HG03457 (cell line): ENCODE results near the gene LRRC74A.
A peak's percentile ranks its signal among the peaks of the same experiment; 100 is the strongest.

ENCODE experiments used
- ATAC-seq: cut with Tn5 transposase; IDR thresholded peaks from one replicate; pipeline ENCODE4 v1.9.1; 2021; ENCODE audit warnings: moderate number of reproducible peaks; ENCODE audit not compliant: unreplicated experiment

LRRC74A gene

DNA sequence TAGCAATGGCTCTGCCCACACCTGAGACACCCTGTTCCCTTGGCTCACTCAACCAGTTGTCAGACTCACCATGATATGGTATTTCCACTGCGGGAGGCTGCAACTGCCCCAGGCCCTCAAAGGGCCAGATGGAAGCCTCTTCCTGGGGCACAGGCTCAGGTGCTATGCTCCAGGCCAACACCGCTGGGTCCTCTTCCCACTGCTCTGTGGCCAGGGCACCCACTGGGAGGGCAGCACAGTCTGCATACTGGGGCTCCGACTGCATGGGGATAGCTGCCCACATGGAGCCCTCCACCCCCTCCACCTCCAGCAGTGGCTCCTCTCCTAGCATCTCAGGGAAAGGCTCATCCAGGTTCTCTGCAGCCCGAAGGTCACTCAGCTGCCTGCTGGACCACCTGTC lies 17.2 kb upstream of the LRRC74A start:
- ATAC-seq = no peak

DNA sequence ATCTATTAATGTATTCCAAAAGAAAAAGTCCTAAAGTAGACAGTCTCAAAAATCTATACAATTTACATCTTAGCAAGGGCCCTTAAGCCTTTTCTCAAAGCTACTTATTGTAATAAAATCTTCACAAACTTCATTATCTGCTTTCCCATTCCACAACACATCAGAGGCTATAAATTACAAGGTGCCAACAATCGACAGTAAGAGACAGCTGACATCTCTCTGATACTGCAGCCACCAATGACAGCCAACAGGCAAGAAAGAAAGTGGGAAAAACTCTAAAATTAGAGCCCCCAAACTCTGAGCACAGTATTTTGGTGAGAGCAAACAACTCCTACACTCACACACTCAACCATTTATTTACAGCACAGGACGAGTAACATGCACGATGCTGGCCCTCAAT lies 15.7 kb upstream of the LRRC74A start:
- no peak for ATAC-seq

DNA sequence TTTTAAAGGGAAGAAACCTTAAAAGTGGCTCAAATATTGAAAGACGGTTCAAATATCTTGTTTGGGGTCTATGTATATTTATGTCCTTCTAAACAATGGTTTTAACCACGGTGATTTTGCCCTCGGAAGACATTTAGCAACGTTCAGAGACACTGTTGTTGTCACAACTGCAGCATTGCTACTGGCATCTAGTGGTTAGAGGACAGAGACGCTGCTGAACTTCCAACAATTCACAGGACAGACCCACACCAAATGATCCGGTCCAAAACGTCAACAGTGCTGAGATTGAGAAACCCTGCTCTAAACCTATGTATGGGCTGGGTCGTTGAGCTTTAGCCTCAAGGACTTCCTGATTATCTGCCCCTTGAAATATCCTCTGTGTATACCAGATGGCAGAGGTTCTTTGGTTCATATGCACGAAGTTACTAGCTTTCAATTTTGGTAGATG lies 15.2 kb upstream of the LRRC74A start:
- ATAC-seq = no peak

GRCh38 chr14:76811561-76811960 lies 14.6 kb upstream of the LRRC74A start:
- ATAC-seq = no peak

GRCh38 chr14:76812093-76812421 lies 14.2 kb upstream of the LRRC74A start:
- ATAC-seq = no peak

- ATAC-seq = peak; percentile 60
Measured at GRCh38 chr14:76812422-76813383, 13.5 kb upstream of the LRRC74A start, which contains the start of gene ANGEL1. Gene ANGEL1, minus strand, starts transcription at chr14:76812882. Its CDS starts 55 bp downstream, at chr14:76812827.

DNA sequence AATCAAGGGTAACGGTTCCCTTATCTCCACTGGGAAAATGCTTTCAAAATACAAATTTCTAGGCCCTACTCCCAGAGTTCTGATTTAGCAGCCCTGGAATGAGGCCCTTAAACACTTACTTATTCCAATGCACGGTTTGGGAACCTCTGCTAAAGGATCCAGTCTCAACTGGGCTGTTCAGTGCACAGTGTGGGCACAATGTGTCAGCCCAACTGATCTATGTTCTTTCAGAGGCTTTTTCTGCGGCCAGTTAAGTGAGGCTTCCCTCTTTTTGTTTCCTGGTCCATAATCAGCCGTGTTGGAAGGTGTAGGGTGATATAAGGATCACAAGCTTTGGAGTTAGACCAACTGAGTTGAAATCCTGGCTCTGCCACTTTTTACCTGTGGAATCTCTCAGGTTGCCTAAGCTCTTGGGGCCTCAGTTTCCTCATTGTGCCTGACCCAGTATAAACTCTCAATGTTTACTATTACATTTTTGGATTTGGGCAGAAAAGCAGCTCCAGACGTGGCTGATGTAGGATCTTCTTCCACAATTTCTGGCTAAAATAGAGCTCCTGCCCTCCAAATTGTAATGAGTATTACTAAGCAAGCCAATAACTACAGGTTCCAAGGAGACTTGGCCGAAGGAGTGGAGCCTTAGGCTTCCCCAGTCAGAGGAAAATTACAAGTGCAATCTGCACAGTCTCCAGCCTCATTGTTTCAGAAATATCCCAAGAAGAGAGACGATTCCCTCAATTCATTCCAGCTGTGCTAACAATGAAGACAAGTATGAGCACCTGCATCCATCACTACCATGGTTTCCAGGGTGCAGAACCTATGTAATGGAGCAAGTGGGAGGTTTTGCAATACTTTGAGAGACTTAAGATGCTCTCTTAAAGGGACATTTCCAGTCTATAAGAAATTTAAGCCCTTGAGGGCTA lies 11.2 kb upstream of the LRRC74A start:
- no peak for ATAC-seq

GRCh38 chr14:76820700-76821099 lies 5.5 kb upstream of the LRRC74A start:
- ATAC-seq = no peak

DNA sequence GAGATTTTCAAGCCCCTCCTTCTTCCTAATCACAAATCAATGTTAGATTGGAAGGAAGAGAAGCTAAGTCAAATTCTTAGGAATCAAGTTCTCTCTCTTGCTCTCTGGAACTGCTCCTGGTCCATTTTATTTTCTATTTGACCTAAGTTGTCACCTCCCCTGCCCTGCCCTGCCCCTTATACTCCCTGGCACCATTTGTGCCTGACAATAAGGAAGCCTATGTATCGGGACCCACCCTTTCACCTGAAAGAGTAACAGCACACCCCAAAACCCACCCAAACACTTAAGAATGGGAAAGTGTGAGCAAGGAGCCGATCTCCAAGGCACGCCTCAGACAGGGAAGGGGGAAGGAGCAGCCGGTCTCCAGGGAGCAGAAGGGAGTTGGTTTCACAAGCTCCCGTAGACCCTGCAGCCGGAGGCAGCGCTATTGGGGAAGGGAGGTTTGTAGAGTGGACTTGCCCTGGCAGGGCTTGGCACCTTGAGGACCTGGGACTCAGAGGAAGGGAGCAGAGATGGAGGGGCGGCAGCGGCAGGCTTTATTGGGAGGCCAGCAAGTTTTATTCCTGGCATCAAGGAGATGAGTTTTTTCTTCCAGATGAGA lies 1.6 kb downstream of the LRRC74A start:
- no peak for ATAC-seq

GRCh38 chr14:76828339-76829012 lies 2.3 kb downstream of the LRRC74A start:
- no peak for ATAC-seq

DNA sequence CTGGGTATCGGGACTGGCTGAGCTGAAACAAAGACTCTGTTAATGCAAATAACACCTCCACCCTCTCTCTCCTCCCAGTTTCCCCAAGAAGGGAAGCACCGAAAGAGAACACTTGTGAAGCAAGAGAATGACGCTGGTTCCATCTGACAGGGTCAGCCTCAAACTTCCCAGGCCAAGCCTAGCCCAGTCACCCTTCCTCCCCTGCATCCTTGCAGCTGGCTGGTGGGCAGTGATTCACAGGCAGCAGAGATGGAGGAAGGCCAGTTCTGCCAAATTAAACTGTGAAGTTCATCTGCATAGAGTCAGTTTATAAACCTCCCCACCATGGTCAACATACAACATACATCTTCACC lies 2.8 kb downstream of the LRRC74A start:
- no peak for ATAC-seq

GRCh38 chr14:76829650-76830421 lies 3.6 kb downstream of the LRRC74A start:
- ATAC-seq = no peak

GRCh38 chr14:76830556-76830955 lies 4.3 kb downstream of the LRRC74A start:
- no peak for ATAC-seq

DNA sequence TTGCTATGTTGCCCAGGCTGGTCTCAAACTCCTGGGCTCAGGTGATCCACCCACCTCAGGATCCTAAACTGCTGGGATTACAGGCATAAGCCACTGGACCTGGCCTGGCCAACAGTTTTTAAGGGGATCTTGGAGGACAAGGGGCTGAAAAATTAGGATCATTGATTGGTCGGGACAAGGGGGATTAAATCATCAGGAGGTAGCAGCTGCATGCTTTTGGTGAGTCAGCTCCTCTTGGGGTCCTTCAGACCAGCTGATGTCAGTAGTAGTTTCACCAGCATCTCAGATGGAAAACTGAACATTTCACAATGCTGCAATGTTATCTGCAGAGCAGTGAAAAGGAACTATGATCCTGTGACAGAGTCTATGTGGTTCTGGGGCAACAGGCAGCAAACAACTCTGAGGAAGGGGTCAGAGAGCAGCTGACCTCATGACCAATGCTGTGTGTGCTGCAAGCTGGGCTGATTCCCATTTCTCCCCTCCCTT lies 6.3 kb downstream of the LRRC74A start:
- ATAC-seq = no peak

- no peak for ATAC-seq
Measured at GRCh38 chr14:76833011-76833410, 6.8 kb downstream of the LRRC74A start.

DNA sequence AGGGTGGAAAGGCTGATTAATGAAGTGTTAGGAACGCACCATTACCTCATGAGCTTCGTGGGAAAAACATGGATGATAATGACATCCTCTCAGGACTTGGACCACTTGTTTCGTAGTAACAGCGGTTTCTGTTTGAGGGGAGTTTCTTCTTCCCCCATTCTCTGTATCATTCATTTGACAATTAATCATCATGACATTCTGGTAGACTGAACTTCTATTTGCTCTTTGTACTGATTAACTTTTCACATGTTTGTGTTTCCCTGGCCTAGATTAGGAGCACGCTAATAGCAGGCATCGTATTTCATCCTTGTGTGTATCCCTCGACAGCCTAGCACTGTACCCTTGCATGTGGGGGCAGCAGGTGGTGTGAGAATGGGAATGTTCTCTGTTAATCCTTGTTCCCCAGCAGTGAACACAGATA lies 8.0 kb downstream of the LRRC74A start:
- ATAC-seq = no peak

GRCh38 chr14:76836029-76836630 lies 9.9 kb downstream of the LRRC74A start:
- ATAC-seq = no peak

- ATAC-seq = no peak
Measured at GRCh38 chr14:76837524-76837923, 11.3 kb downstream of the LRRC74A start.

DNA sequence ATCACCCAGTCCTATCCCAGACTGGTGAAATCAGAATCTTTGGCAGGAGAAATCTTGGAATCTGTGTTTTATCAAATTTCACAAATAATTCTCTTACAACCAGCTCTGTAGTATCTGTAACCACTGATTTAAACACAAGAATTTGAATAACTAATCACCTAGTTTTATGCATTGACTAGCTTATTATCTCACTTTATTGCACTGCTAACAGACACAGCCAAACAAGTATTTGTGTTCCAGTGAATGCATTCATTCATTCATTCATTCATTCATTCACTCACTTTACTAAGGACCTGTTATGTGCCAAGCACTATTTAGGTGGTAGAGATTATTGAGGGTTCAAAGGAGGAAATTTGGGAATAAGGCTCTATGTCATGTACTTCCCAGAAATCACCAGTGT lies 16.2 kb downstream of the LRRC74A start:
- no peak for ATAC-seq
